Heart left ventricle (tissue), 16 donors: ENCODE results near the gene HNRNPUL2. TPM values are rescaled to one million over a fixed set of nuclear protein-coding genes. Genes with fewer than 3 reads are reported as not detected.
"Not testable (repeated sequence)": the region's sequence is repeated elsewhere in the genome, so short reads cannot be mapped to it uniquely, and the experiment has no call there.

Source experiments
- ATAC-seq, 4 donors: fragments of 200-7000 bp; cut with Tn5 transposase; one replicate each; pipeline ENCODE4 v1.9.1; 2020 to 2022; ENCODE audit warnings: moderate library complexity in 4 of 4, mild to moderate bottlenecking in 3 of 4, moderate number of reproducible peaks in 1 of 4
- DNase-seq, 5 donors: peaks; one replicate each; pipeline ENCODE4 v3.0.0-alpha.2; 2020
- H3K27ac ChIP-seq, 12 donors: fragments of 200-600 bp; sonication (generic) in 4 of 12; one replicate each; pipeline versions ENCODE4 v1.5.0 to v1.8.0; 2016 to 2022; ENCODE audit warnings: mild to moderate bottlenecking in 2 of 12
- H3K27me3 ChIP-seq, 9 donors: fragments of 200-600 bp; sonication (generic) in 2 of 9; one replicate each; pipeline versions ENCODE4 v1.5.1 to v1.8.0; 2016 to 2022; ENCODE audit warnings: mild to moderate bottlenecking in 3 of 9
- H3K36me3 ChIP-seq, 9 donors: fragments of 200-600 bp; sonication (generic) in 2 of 9; one replicate each; pipeline versions ENCODE4 v1.5.0 to v1.8.0; 2018 to 2022; ENCODE audit warnings: mild to moderate bottlenecking in 2 of 9
- H3K4me1 ChIP-seq, 12 donors: fragments of 200-600 bp; sonication (generic) in 4 of 12; one replicate each; pipeline versions ENCODE4 v1.5.0 to v1.8.0; 2016 to 2022; ENCODE audit warnings: mild to moderate bottlenecking in 3 of 12
- H3K4me3 ChIP-seq, 12 donors: fragments of 200-600 bp; sonication (generic) in 4 of 12; one replicate each; pipeline versions ENCODE4 v1.5.0 to v1.8.0; 2017 to 2022; ENCODE audit warnings: mild to moderate bottlenecking in 9 of 12, moderate library complexity in 4 of 12
- H3K9me3 ChIP-seq, 12 donors: fragments of 200-600 bp; sonication (generic) in 4 of 12; one replicate each; pipeline versions ENCODE4 v1.5.0 to v1.8.0; 2016 to 2022; ENCODE audit warnings: mild to moderate bottlenecking in 1 of 12
- POLR2A ChIP-seq, 2 donors: fragments of 450-650 bp; IDR thresholded peaks; one replicate each; pipeline ENCODE4 v1.6.1; 2017; ENCODE audit warnings: antibody characterized with exemption in 2 of 2, mild to moderate bottlenecking in 2 of 2, moderate library complexity in 2 of 2
- WGBS, 4 donors: extraction: QIAGEN DNeasy Blood & Tissue Kit in 2 of 4; methylation state at CpG; one replicate each; pipeline versions ENCODE4 v1.1.5 to v1.1.7; 2013 to 2018; 5-methylcytosine and 5-hydroxymethylcytosine counted together
- intact Hi-C, 10 donors: fragments of 100-400 bp; cut with DNase I; formaldehyde crosslinking; loops; one replicate each; pipeline versions ENCODE4 v1.11.1 to v1.14.2; 2022
- polyA plus RNA-seq, 2 donors: library from polyadenylated mRNA; stranded (reverse); fragments of 200-250 nt; gene quantifications; one replicate each; pipeline ENCODE4 v1.2.3, GENCODE V29; 2013
- total RNA-seq, 9 donors: library from RNA; depleted of rRNA in 2 of 9; stranded (reverse); fragments of >200 nt in 2 of 9; fragmentation: NEBNext Ultra II Directional in 3 of 9; extraction: Animal tissue kit (Norgen Biotek cat#: 25700) in 3 of 9; gene quantifications; one replicate each; pipeline versions ENCODE4 v1.1.0 to v1.2.4, GENCODE V29; 2016 to 2023
- TF ChIP-seq, protein P1 (sequence below), 12 donors: fragments of 200-600 bp; sonication (generic) in 4 of 12; IDR thresholded peaks; one replicate each; pipeline versions ENCODE4 v1.5.0 to v1.8.0; 2018 to 2022; ENCODE audit warnings: antibody characterized with exemption in 12 of 12, mild to moderate bottlenecking in 5 of 12
- donor health status: ischemic (EF 13 %, LVEDD 7.1; RV severe dilation, severe dysfunction).
- donor health status: healthy with polysubstance abuse.
- donor health status: DM: no; HTN: yes; CAD: no.
- donor health status: DM: no; HTN: no; CAD: no.
- donor health status: ischemic (EF 25% LVEDD 6.9; RV normal size, moderate dysfunction).
- donor health status: ischemic (EF 25% LVEDD 5.7; RV mildly dilated, moderate dysfunction).
- donor health status: healthy.
- donor health status: DM: yes; HTN: yes; CAD: no.
- donor health status: ischemic (EF 35%, LVEDD 5.7; RV mildly dilated, moderate dysfunction).
- donor health status: nonischemic (EF 11% LVEDD 7.7; RV severe dilation, severe dysfunction).
- donor health status: DM: yes; HTN: yes; CAD: no.
- donor health status: PGD.
- donor health status: ischemic (EF 29% LVEDD 5.4; RV normal size, mild dysfunction).
- donor health status: nonischemic (EF 23%, LVEDD 6.1; RV moderate dilation, normal function).

Gene HNRNPUL2
- total and polyA plus RNA-seq, 11 donors: 9.6 to 39.5 (median 32.7) TPM

DNA sequence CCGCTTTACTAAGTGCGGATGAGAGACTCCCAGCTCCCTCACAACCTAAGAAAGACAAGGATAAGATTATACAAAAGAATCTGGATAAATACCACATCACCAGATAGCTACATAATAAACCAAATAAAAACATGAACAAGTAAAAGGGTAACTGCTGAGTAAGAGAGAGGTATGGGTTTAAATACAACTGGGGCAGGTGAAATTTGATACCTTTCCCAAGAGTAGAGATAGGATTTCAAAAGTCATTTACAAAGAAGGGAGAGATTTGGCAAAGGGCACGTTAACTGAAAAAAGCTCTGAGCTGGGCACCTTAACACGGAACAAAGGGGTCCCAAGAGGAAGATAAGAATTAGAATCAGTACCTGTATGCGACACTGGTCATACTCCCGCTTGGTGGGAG lies 50.1 kb downstream of the HNRNPUL2 start:
- TF ChIP-seq POLR2A (IDR thresholded peaks at IDR 0.05): no peak
- TF ChIP-seq, protein P1, sequence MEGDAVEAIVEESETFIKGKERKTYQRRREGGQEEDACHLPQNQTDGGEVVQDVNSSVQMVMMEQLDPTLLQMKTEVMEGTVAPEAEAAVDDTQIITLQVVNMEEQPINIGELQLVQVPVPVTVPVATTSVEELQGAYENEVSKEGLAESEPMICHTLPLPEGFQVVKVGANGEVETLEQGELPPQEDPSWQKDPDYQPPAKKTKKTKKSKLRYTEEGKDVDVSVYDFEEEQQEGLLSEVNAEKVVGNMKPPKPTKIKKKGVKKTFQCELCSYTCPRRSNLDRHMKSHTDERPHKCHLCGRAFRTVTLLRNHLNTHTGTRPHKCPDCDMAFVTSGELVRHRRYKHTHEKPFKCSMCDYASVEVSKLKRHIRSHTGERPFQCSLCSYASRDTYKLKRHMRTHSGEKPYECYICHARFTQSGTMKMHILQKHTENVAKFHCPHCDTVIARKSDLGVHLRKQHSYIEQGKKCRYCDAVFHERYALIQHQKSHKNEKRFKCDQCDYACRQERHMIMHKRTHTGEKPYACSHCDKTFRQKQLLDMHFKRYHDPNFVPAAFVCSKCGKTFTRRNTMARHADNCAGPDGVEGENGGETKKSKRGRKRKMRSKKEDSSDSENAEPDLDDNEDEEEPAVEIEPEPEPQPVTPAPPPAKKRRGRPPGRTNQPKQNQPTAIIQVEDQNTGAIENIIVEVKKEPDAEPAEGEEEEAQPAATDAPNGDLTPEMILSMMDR (IDR thresholded peaks at IDR 0.05): no peak
- no peaks in the 10 kb centered on the region for H3K27me3 ChIP-seq
- DNase-seq (no peak), ATAC-seq (no peak)
- WGBS, 4 donors: 59 to 68% (median 64%) methylated on average over 6 of the region's 6 CpGs
- H3K4me3 ChIP-seq: peak overlapping the region in 1 of 12 donors; percentile 96
- H3K36me3 ChIP-seq: peaks cover 0 to 53% (median 49%) of the 10 kb centered on the region in 9 donors
- no peaks in the 10 kb centered on the region for H3K9me3 ChIP-seq
- intact Hi-C loops: loop anchor here in 1 of 10 donors (5.0 kb wide), 1 partner anchor 75 kb away; the partner anchor contains the start of gene MTA2
- peaks cover 6 to 60% (median 28%) of the 10 kb centered on the region in 12 donors for H3K4me1 ChIP-seq
- no peak overlapping the region for H3K27ac ChIP-seq

DNA sequence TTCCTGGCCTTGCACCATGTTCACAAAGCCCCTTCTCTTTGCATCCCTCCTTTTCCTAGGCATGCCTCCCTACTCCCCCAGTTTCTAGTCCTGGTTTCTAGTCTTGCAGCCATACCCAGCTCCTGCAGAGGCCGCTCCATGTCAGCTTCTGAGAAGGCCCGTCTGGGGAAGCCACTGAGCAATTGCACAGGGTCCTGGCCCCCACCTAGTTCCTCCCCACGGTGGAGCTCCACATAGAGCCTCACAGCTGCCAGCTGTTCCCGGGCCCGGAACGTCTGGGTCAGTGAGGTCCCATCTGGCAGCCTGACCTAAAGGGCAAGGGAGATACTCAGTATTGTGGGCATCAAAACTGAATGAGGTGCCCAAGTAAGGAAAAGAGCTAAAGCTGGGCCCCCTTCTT lies 50.6 kb downstream of the HNRNPUL2 start:
- ATAC-seq (no peak), DNase-seq (no peak)
- H3K9me3 ChIP-seq: no peaks in the 10 kb centered on the region
- peaks cover 0 to 53% (median 49%) of the 10 kb centered on the region in 9 donors for H3K36me3 ChIP-seq
- TF ChIP-seq, protein P1 (IDR thresholded peaks at IDR 0.05): no peak
- no peak for TF ChIP-seq POLR2A (IDR thresholded peaks at IDR 0.05)
- no peaks in the 10 kb centered on the region for H3K27me3 ChIP-seq
- WGBS, 4 donors: 31 to 61% (median 48%) methylated on average over 6 of the region's 6 CpGs
- no peak overlapping the region for H3K4me3 ChIP-seq
- no peak overlapping the region for H3K27ac ChIP-seq
- intact Hi-C loops: loop anchor here in 1 of 10 donors (5.0 kb wide), 1 partner anchor 74 kb away; the partner anchor contains the start of gene MTA2
- H3K4me1 ChIP-seq: peaks cover 6 to 61% (median 28%) of the 10 kb centered on the region in 12 donors

- not testable (repeated sequence) for H3K4me3 ChIP-seq, ATAC-seq, H3K27ac ChIP-seq, H3K9me3 ChIP-seq, H3K27me3 ChIP-seq
- intact Hi-C loops: loop anchor here in 1 of 10 donors (5.0 kb wide), 1 partner anchor 73 kb away; the partner anchor contains the start of gene MTA2
- peak in 1 of 5 donors; percentile 25 for DNase-seq
- 89 to 98% (median 93%) methylated on average over 10 of the region's 10 CpGs for WGBS, 4 donors
- H3K36me3 ChIP-seq: peaks cover 0 to 53% (median 49%) of the 10 kb centered on the region in 9 donors
- H3K4me1 ChIP-seq: peaks cover 7 to 58% (median 32%) of the 10 kb centered on the region in 12 donors
Measured at GRCh38 chr11:62675415-62675814, 51.8 kb downstream of the HNRNPUL2 start.

DNA sequence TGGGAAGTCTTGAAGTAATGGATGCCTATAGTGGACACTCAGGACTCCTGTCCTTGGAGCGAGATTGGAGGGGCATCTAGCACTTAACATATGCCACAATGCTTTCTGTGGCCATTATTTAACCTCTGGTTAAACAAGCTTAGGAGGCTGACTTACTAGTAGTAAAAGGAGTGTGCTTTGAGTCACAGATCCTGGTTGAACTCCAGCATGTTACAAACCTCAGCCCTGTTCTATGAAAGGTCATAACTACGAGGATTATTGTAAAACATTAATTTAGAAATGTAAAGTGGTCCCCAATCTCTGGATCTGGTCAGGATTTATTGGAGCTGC lies 54.1 kb downstream of the HNRNPUL2 start:
- H3K9me3 ChIP-seq: no peaks in the 10 kb centered on the region
- ATAC-seq: no peak
- DNase-seq: no peak
- peaks cover 0 to 53% (median 49%) of the 10 kb centered on the region in 9 donors for H3K36me3 ChIP-seq
- WGBS, 4 donors: 87 to 93% (median 90%) methylated on average over 2 of the region's 2 CpGs
- peak overlapping the region in 2 of 12 donors; percentile 85 to 91 for H3K27ac ChIP-seq
- no peaks in the 10 kb centered on the region for H3K27me3 ChIP-seq
- intact Hi-C loops: loop anchor here in 1 of 10 donors (5.0 kb wide), 1 partner anchor 34 kb away; the partner anchor contains the start of genes BSCL2 and GNG3
- peak overlapping the region in 2 of 12 donors; percentile 76 to 85 for H3K4me3 ChIP-seq
- H3K4me1 ChIP-seq: peaks cover 5 to 54% (median 32%) of the 10 kb centered on the region in 12 donors
- TF ChIP-seq POLR2A (IDR thresholded peaks at IDR 0.05): no peak
- TF ChIP-seq, protein P1 (IDR thresholded peaks at IDR 0.05): no peak
